ENCODE measurements around the gene RLIM. TPM values are rescaled to one million over a fixed set of nuclear protein-coding genes. Genes with fewer than 3 reads are reported as not detected.

The RLIM gene
- total RNA-seq, 4 donors from 2014 or later = 13.6 to 28.8 (median 25.4) TPM

- no peaks in the 10 kb centered on the region for H3K27me3 ChIP-seq
- intact Hi-C loops (cut with DNase I) = no loop called here
- no peak overlapping the region for H3K4me3 ChIP-seq
- no peaks in the 10 kb centered on the region for H3K9me3 ChIP-seq
- no peak for DNase-seq
- TF ChIP-seq CTCF (IDR thresholded peaks at IDR 0.05) (no peak), POLR2A (IDR thresholded peaks at IDR 0.05) (no peak)
- peaks cover 0 to 86% (median 7%) of the 10 kb centered on the region in 3 donors for H3K36me3 ChIP-seq
- 67 to 69% methylated on average over 2 of the region's 2 CpGs for WGBS, 2 donors
- H3K4me1 ChIP-seq = no peaks in the 10 kb centered on the region
- no peak overlapping the region for H3K27ac ChIP-seq
Measured at GRCh38 chrX:74593593-74593992, 20.8 kb downstream of the RLIM start.

- Histone ChIP-seq H3K4me3 (no peak overlapping the region), H3K27ac (no peak overlapping the region), H3K27me3 (no peaks in the 10 kb centered on the region), H3K4me1 (no peaks in the 10 kb centered on the region), H3K36me3 (peaks cover 0 to 32% (median under 1%) of the 10 kb centered on the region in 3 donors), H3K9me3 (no peaks in the 10 kb centered on the region)
- TF ChIP-seq CTCF (IDR thresholded peaks at IDR 0.05) (no peak), POLR2A (IDR thresholded peaks at IDR 0.05) (no peak)
- WGBS, 2 donors = 79 to 100% methylated on average over 1 to 2 of the region's 2 CpGs
- DNase-seq = no peak
- intact Hi-C loops (cut with DNase I) = no loop called here
Measured at GRCh38 chrX:74585766-74586165, 28.7 kb downstream of the RLIM start.

- intact Hi-C loops (cut with DNase I) = no loop called here
- no peak for TF ChIP-seq CTCF (IDR thresholded peaks at IDR 0.05)
- no peak for TF ChIP-seq POLR2A (IDR thresholded peaks at IDR 0.05)
- Histone ChIP-seq H3K27ac (no peak overlapping the region), H3K4me3 (no peak overlapping the region), H3K36me3 (peaks cover 0 to 12% (median 0%) of the 10 kb centered on the region in 3 donors), H3K9me3 (no peaks in the 10 kb centered on the region), H3K27me3 (no peaks in the 10 kb centered on the region), H3K4me1 (no peaks in the 10 kb centered on the region)
- no peak for DNase-seq
- WGBS, 2 donors = 35 to 66% methylated on average over 3 of the region's 3 CpGs
Measured at GRCh38 chrX:74579597-74580198, 34.7 kb downstream of the RLIM start.

GRCh38 chrX:74578137-74578536 is 36.3 kb downstream of the RLIM start:
- Histone ChIP-seq H3K4me3 (no peak overlapping the region), H3K27me3 (no peaks in the 10 kb centered on the region), H3K9me3 (no peaks in the 10 kb centered on the region), H3K4me1 (no peaks in the 10 kb centered on the region), H3K27ac (no peak overlapping the region), H3K36me3 (peaks cover 0 to 3% (median 0%) of the 10 kb centered on the region in 3 donors)
- intact Hi-C loops (cut with DNase I) = no loop called here
- WGBS, 2 donors = 88 to 100% methylated on average over 2 to 3 of the region's 3 CpGs
- DNase-seq = no peak
- TF ChIP-seq CTCF (IDR thresholded peaks at IDR 0.05) (no peak), POLR2A (IDR thresholded peaks at IDR 0.05) (no peak)

GRCh38 chrX:74557378-74557777 is 57.0 kb downstream of the RLIM start:
- intact Hi-C loops (cut with DNase I) = loop anchor here (10.0 kb wide), 1 partner anchor 173 kb away; no protein-coding TSS in a partner anchor
- H3K27ac ChIP-seq = no peak overlapping the region
- WGBS, 2 donors = 62 to 86% methylated on average over 2 of the region's 2 CpGs

More at GRCh38 chrX:74557378-74557777, 57.0 kb downstream of the RLIM start:
- TF ChIP-seq POLR2A (IDR thresholded peaks at IDR 0.05) = no peak
- no peaks in the 10 kb centered on the region for H3K36me3 ChIP-seq
- H3K27me3 ChIP-seq = no peaks in the 10 kb centered on the region
- no peaks in the 10 kb centered on the region for H3K9me3 ChIP-seq
- H3K4me1 ChIP-seq = no peaks in the 10 kb centered on the region
- DNase-seq = no peak
- no peak overlapping the region for H3K4me3 ChIP-seq
